HFFc6 (cell line): ENCODE measurements around the gene FKBP8. TPM values are rescaled to one million over a fixed set of nuclear protein-coding genes. Genes with fewer than 3 reads are reported as not detected.

ENCODE experiments used
- DNase-seq: peaks from one replicate; pipeline ENCODE4 v3.0.0-alpha.2; 2018
- H3K27ac Mint-ChIP-seq: 2 replicates; pipeline ENCODE4 v1.8.0; 2020; ENCODE audit warnings: mild to moderate bottlenecking, mixed read lengths
- H3K27me3 Mint-ChIP-seq: 2 replicates; pipeline ENCODE4 v1.8.0; 2021; ENCODE audit warnings: mild to moderate bottlenecking, moderate library complexity, mixed read lengths; ENCODE audit not compliant: insufficient read depth
- H3K36me3 Mint-ChIP-seq: 2 replicates; pipeline ENCODE4 v1.8.0; 2021; ENCODE audit warnings: low read depth, mixed read lengths
- H3K4me1 Mint-ChIP-seq: 2 replicates; pipeline ENCODE4 v1.8.0; 2020; ENCODE audit warnings: low read depth, mixed read lengths
- H3K4me3 Mint-ChIP-seq: 2 replicates; pipeline ENCODE4 v1.8.0; 2020; ENCODE audit warnings: mild to moderate bottlenecking, moderate library complexity, mixed read lengths
- H3K9me3 Mint-ChIP-seq: 2 replicates; pipeline ENCODE4 v1.8.0; 2020; ENCODE audit warnings: mild to moderate bottlenecking, mixed read lengths
- CTCF ChIP-seq: fragments of 200-600 bp; sonication (generic); IDR thresholded peaks from 2 replicates; pipeline ENCODE4 v1.5.0; 2021; ENCODE audit warnings: antibody characterized with exemption, mild to moderate bottlenecking
- total RNA-seq, 6 experiments: library from RNA; stranded (reverse); fragmentation: NEBNext Ultra II Directional; extraction: Animal tissue kit (Norgen Biotek cat#: 25700); gene quantifications; 2 replicates in 1 of 6; 3 replicates in 5 of 6; pipeline ENCODE4 v1.2.3, GENCODE V29; 2021

FKBP8 gene
- total RNA-seq, 6 experiments from 2014 or later = 229 to 284 (median 241) TPM

- no peaks in the 10 kb centered on the region for H3K9me3 Mint-ChIP-seq
- no peaks in the 10 kb centered on the region; the same call in 1 of the 2 replicates for H3K27me3 Mint-ChIP-seq
- DNase-seq = no peak
- TF ChIP-seq CTCF = peak; percentile 14; the same call in 1 of the 2 replicates
- H3K36me3 Mint-ChIP-seq = peaks cover 21% of the 10 kb centered on the region
- no peaks in the 10 kb centered on the region for H3K4me1 Mint-ChIP-seq
- no peak overlapping the region for H3K4me3 Mint-ChIP-seq
- no peak overlapping the region for H3K27ac Mint-ChIP-seq
These were observed 10.3 kb downstream of the FKBP8 start for GRCh38 chr19:18533058-18533457.

GRCh38 chr19:18532168-18532890 lies 11.0 kb downstream of the FKBP8 start:
- H3K27me3 Mint-ChIP-seq = no peaks in the 10 kb centered on the region; the same call in 1 of the 2 replicates
- no peaks in the 10 kb centered on the region for H3K4me1 Mint-ChIP-seq
- peaks cover 21% of the 10 kb centered on the region for H3K36me3 Mint-ChIP-seq
- no peak overlapping the region for H3K27ac Mint-ChIP-seq
- TF ChIP-seq CTCF = no peak
- no peaks in the 10 kb centered on the region for H3K9me3 Mint-ChIP-seq
- DNase-seq = no peak
- H3K4me3 Mint-ChIP-seq = no peak overlapping the region

- Mint-ChIP-seq H3K27ac (no peak overlapping the region), H3K36me3 (peaks cover 17% of the 10 kb centered on the region), H3K9me3 (no peaks in the 10 kb centered on the region), H3K4me1 (peaks cover 1% of the 10 kb centered on the region; the same call in 1 of the 2 replicates), H3K27me3 (no peaks in the 10 kb centered on the region; the same call in 1 of the 2 replicates), H3K4me3 (no peak overlapping the region)
- TF ChIP-seq CTCF = no peak
- DNase-seq = no peak
These were observed 11.9 kb downstream of the FKBP8 start for GRCh38 chr19:18531485-18531884.

GRCh38 chr19:18529782-18530181 lies 13.6 kb downstream of the FKBP8 start:
- Mint-ChIP-seq H3K9me3 (no peaks in the 10 kb centered on the region), H3K36me3 (peaks cover 11% of the 10 kb centered on the region; the same call in 1 of the 2 replicates), H3K27ac (no peak overlapping the region; the same call in 1 of the 2 replicates), H3K27me3 (no peaks in the 10 kb centered on the region; the same call in 1 of the 2 replicates), H3K4me1 (peaks cover 5% of the 10 kb centered on the region; the same call in 1 of the 2 replicates), H3K4me3 (no peak overlapping the region)
- DNase-seq = no peak
- TF ChIP-seq CTCF = no peak

GRCh38 chr19:18526316-18526715 lies 17.1 kb downstream of the FKBP8 start:
- DNase-seq = no peak
- no peak for TF ChIP-seq CTCF
- Mint-ChIP-seq H3K4me3 (no peak overlapping the region), H3K36me3 (peaks cover 2% of the 10 kb centered on the region; the same call in 1 of the 2 replicates), H3K27ac (no peak overlapping the region), H3K4me1 (peaks cover 5% of the 10 kb centered on the region; the same call in 1 of the 2 replicates), H3K27me3 (no peaks in the 10 kb centered on the region), H3K9me3 (no peaks in the 10 kb centered on the region)
